ENCODE data around the gene PPP1R13B. TPM values are rescaled to one million over a fixed set of nuclear protein-coding genes. Genes with fewer than 3 reads are reported as not detected.
A peak's percentile ranks its signal among the peaks of the same experiment; 100 is the strongest.

PPP1R13B gene
- total RNA-seq, 2 donors from 2014 or later = 15.6 to 17.5 TPM

- WGBS, 2 experiments (ENCODE audit: insufficient coverage in 1 of 2, insufficient read length in 1 of 2) = 92 to 93% methylated on average over 18 to 25 of the region's 25 CpGs
Measured at GRCh38 chr14:103699901-103700752, 147.2 kb downstream of the PPP1R13B start.

GRCh38 chr14:103699261-103699661 is 148.1 kb downstream of the PPP1R13B start:
- H3K9me3 Mint-ChIP-seq = no peaks in the 10 kb centered on the region
- no peaks in the 10 kb centered on the region for H3K27me3 Mint-ChIP-seq (ENCODE audit: insufficient read depth)
- no peak overlapping the region for H3K27ac ChIP-seq (ENCODE audit: low read depth, low read length)
- H3K9ac ChIP-seq (ENCODE audit: extremely low read depth, low read length, poor library complexity, severe bottlenecking) = no peak overlapping the region
- peaks cover 38% of the 10 kb centered on the region for H3K36me3 Mint-ChIP-seq (ENCODE audit: low read depth)
- H3K27me3 ChIP-seq (ENCODE audit: control insufficient read depth, insufficient read depth, low read length, poor library complexity, severe bottlenecking) = no peaks in the 10 kb centered on the region
- TF ChIP-seq CTCF (conservative IDR thresholded peaks at IDR 0.05) = no peak
- 95 to 99% methylated on average over 13 to 17 of the region's 17 CpGs for WGBS, 2 experiments (ENCODE audit: insufficient coverage in 1 of 2, insufficient read length in 1 of 2)
- H3K36me3 ChIP-seq (ENCODE audit: control insufficient read depth, insufficient read depth, low read length) = peaks cover 73% of the 10 kb centered on the region
- H3K27ac Mint-ChIP-seq = peak overlapping the region; percentile 58
- H3K4me3 Mint-ChIP-seq = no peak overlapping the region
- no peak for DNase-seq
- peaks cover 2% of the 10 kb centered on the region for H3K4me1 Mint-ChIP-seq
- no peaks in the 10 kb centered on the region for H3K4me1 ChIP-seq (ENCODE audit: control insufficient read depth, insufficient read depth, low read length)
- no peaks in the 10 kb centered on the region for H3K9me3 ChIP-seq (ENCODE audit: control insufficient read depth, low read length)
- no peak overlapping the region for H3K4me3 ChIP-seq (ENCODE audit: low read length)

More at GRCh38 chr14:103699901-103700752, 147.2 kb downstream of the PPP1R13B start:
- H3K27me3 Mint-ChIP-seq (ENCODE audit: insufficient read depth) = no peaks in the 10 kb centered on the region
- no peak overlapping the region for H3K4me3 Mint-ChIP-seq
- H3K27me3 ChIP-seq (ENCODE audit: control insufficient read depth, insufficient read depth, low read length, poor library complexity, severe bottlenecking) = no peaks in the 10 kb centered on the region
- H3K27ac Mint-ChIP-seq = peak overlapping the region; percentile 58
- no peak for TF ChIP-seq CTCF (conservative IDR thresholded peaks at IDR 0.05)
- no peak overlapping the region for H3K4me3 ChIP-seq (ENCODE audit: low read length)
- no peaks in the 10 kb centered on the region for H3K9me3 ChIP-seq (ENCODE audit: control insufficient read depth, low read length)
- H3K36me3 Mint-ChIP-seq (ENCODE audit: low read depth) = peaks cover 40% of the 10 kb centered on the region
- no peaks in the 10 kb centered on the region for H3K4me1 ChIP-seq (ENCODE audit: control insufficient read depth, insufficient read depth, low read length)
- no peak overlapping the region for H3K9ac ChIP-seq (ENCODE audit: extremely low read depth, low read length, poor library complexity, severe bottlenecking)
- peaks cover 2% of the 10 kb centered on the region for H3K4me1 Mint-ChIP-seq
- no peaks in the 10 kb centered on the region for H3K9me3 Mint-ChIP-seq
- H3K27ac ChIP-seq (ENCODE audit: low read depth, low read length) = peak overlapping the region; percentile 66
- DNase-seq = no peak
- H3K36me3 ChIP-seq (ENCODE audit: control insufficient read depth, insufficient read depth, low read length) = peaks cover 71% of the 10 kb centered on the region

- Mint-ChIP-seq H3K4me3 (no peak overlapping the region), H3K9me3 (no peaks in the 10 kb centered on the region), H3K4me1 (peaks cover 2% of the 10 kb centered on the region), H3K36me3 (ENCODE audit: low read depth) (peaks cover 39% of the 10 kb centered on the region), H3K27ac (no peak overlapping the region), H3K27me3 (ENCODE audit: insufficient read depth) (no peaks in the 10 kb centered on the region)
- Histone ChIP-seq H3K27me3 (ENCODE audit: control insufficient read depth, insufficient read depth, low read length, poor library complexity, severe bottlenecking) (no peaks in the 10 kb centered on the region), H3K4me1 (ENCODE audit: control insufficient read depth, insufficient read depth, low read length) (no peaks in the 10 kb centered on the region), H3K9ac (ENCODE audit: extremely low read depth, low read length, poor library complexity, severe bottlenecking) (no peak overlapping the region), H3K4me3 (ENCODE audit: low read length) (no peak overlapping the region), H3K9me3 (ENCODE audit: control insufficient read depth, low read length) (no peaks in the 10 kb centered on the region), H3K36me3 (ENCODE audit: control insufficient read depth, insufficient read depth, low read length) (peaks cover 75% of the 10 kb centered on the region), H3K27ac (ENCODE audit: low read depth, low read length) (peak overlapping the region; percentile 47)
- no peak for DNase-seq
- no peak for TF ChIP-seq CTCF (conservative IDR thresholded peaks at IDR 0.05)
- WGBS, 2 experiments (ENCODE audit: insufficient coverage in 1 of 2, insufficient read length in 1 of 2) = 95 to 97% methylated on average over 27 to 33 of the region's 33 CpGs
Measured at GRCh38 chr14:103698380-103699260, 148.8 kb downstream of the PPP1R13B start.
